GM12864 (cell line): Measurements from ENCODE around the gene YIPF5.

Source experiments
- DNase-seq: peaks from one replicate; pipeline ENCODE4 v3.0.0-alpha.2; 2011; ENCODE audit warnings: low read depth
- H3K4me3 ChIP-seq: 2 replicates; pipeline ENCODE4 v1.5.1; 2011; ENCODE audit warnings: mild to moderate bottlenecking, low read depth, low read length, control low read depth
- TF ChIP-seq, protein P1 (sequence below): IDR thresholded peaks from 2 replicates; pipeline ENCODE4 v1.5.1; 2011; ENCODE audit warnings: low read depth, mild to moderate bottlenecking, moderate library complexity, low read length, control low read depth, inconsistent platforms; ENCODE audit errors: missing control alignments

YIPF5 gene

DNA sequence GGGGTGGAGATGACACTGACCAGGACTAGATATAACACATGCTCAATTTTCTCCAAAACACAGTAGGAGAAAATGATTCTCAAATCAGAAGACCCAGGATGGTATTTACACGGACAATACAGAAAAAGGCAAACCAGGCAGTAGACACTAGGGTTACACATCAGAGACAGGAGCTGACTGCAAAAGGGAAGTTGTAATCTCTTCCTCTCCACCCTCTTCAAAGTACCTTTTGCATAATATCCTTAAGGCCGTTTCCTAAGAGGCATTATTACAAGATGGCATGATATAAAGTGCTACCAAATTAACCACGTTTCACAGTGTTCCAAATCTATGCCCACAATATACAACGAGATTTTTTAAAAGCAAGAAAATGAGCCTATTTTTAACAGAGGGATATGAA, 39.2 kb downstream of the YIPF5 start:
- TF ChIP-seq, protein P1, sequence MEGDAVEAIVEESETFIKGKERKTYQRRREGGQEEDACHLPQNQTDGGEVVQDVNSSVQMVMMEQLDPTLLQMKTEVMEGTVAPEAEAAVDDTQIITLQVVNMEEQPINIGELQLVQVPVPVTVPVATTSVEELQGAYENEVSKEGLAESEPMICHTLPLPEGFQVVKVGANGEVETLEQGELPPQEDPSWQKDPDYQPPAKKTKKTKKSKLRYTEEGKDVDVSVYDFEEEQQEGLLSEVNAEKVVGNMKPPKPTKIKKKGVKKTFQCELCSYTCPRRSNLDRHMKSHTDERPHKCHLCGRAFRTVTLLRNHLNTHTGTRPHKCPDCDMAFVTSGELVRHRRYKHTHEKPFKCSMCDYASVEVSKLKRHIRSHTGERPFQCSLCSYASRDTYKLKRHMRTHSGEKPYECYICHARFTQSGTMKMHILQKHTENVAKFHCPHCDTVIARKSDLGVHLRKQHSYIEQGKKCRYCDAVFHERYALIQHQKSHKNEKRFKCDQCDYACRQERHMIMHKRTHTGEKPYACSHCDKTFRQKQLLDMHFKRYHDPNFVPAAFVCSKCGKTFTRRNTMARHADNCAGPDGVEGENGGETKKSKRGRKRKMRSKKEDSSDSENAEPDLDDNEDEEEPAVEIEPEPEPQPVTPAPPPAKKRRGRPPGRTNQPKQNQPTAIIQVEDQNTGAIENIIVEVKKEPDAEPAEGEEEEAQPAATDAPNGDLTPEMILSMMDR: no peak
- no peak overlapping the region for H3K4me3 ChIP-seq
- no peak for DNase-seq

DNA sequence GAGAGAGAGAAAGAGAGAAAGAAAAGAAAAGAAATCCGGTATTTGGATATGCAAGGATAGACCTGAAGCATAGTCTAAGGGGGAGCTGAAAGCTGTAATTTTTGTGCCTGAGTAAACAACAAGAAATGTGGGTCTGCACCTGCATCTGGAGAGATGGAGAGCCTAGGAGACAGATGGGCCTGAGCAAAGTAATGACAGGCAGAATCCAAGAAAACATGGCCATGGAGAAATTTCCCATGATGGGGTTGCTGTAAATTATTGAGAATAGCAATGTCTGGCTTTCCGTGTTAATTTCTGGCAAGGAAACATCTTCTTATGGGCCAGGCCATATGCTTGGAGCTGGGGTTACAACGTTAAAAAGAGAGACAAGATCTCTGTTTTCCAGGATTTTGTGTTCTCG, 40.2 kb downstream of the YIPF5 start:
- no peak overlapping the region for H3K4me3 ChIP-seq
- TF ChIP-seq, protein P1: no peak
- no peak for DNase-seq

DNA sequence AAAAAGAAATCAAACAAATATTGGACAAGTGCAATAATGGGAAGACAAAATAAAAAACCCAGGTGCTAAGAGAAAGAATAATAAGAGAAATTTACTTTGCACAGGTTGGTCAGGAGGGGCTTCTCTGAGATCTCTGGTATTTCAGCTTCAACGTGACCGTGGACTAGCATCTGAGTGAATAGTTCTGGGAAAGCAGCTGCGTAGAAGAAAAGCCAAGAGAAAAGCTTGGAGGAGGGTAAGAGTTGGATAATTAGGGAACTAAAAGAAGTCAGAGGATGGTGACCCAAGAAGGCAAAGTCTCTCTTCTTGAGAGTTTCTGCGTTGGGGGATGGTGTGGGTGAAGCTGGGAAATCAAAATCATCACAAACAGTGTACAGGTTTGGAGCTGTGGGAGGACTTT, 41.6 kb downstream of the YIPF5 start:
- no peak for DNase-seq
- TF ChIP-seq, protein P1: no peak
- H3K4me3 ChIP-seq: no peak overlapping the region

DNA sequence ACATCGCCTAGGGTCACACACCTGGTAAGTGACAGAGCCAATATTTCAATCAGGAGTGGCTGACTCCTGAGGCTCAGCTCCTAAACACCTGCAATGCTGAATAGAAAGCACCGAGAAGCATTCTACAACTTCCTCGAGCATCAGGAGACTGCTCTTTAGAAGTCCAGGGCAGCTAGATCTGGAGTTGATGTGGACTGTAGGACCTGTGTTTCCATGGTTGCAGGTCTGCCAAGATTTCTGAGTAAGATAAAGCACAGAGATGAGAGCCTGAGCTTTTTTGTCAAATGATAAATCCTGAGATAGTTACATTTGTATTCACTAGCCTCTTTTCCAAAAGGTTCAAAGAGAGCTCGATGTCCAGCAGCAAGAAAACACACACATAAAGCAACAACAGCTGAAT, 43.8 kb downstream of the YIPF5 start:
- no peak overlapping the region for H3K4me3 ChIP-seq
- no peak for DNase-seq
- TF ChIP-seq, protein P1: no peak

DNA sequence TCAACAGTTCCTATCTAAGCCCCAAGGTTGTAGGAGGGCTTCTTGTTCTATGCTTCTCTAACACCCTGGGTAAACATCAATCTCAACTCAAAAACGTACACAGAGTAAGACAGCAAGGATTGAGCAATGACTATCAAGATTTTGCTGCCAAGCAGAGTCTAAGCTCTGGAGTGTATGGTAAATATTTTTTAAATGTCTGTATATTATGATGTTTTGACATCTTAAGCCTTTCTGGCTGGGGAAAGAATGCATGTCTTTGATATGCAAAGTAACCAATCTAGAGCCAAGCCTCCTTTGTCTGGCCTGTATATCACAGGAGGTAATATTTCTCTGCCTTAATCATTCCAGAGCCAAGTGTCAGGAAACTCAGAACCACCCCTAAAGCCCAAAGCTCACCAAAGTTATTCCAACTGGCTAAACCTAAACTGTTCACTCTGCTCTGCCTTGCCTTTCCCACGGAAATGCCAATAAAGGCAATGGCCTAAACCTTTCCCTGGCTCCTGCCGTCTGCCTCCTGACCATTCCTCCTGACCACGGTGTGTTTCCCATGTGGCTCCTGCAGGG, 45.2 kb downstream of the YIPF5 start:
- H3K4me3 ChIP-seq: no peak overlapping the region
- TF ChIP-seq, protein P1: no peak
- no peak for DNase-seq

DNA sequence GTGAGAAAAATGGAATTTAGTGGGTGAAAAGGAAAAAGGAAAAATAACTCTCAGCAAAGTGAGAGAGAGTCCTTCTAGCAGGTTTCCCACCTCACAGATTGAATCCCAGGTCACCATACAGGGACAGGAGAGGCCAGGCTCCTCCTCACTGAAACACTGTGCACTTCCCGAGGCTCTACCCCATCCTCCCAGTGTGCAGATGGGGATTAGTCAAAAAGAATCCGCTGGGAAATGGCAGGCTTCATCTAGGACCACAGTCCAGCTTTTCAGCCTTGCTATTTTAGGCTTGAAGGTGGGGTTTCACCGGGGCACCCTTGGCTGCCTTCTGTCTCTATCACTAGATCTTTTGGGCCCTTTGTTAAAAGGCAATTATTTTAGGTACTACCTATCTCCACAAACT, 47.8 kb downstream of the YIPF5 start:
- DNase-seq: no peak
- TF ChIP-seq, protein P1: no peak
- H3K4me3 ChIP-seq: no peak overlapping the region

DNA sequence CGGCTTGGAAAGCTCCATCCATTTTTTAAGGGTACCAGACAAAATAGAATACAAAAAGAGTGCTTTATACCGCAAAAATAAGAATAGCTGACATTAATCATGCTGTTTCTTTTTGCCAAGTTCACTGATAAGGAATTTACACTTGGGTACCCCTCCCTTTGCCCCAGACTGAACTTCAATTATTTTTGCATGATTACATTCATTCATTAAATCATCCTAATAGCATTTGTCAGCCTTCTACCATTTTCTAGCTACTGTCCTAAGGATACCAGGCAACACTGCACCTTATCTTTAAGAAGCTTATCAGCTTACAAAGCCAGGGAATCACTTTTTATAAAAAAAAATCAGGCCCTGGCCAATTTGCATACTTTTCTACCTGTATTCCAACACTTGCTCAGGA, 48.4 kb downstream of the YIPF5 start:
- DNase-seq: no peak
- TF ChIP-seq, protein P1: no peak
- no peak overlapping the region for H3K4me3 ChIP-seq
